ENCODE data around the gene KRT80.

GRCh38 chr12:52187640-52188039 is 4.2 kb downstream of the KRT80 start:
- TF ChIP-seq, protein P1, sequence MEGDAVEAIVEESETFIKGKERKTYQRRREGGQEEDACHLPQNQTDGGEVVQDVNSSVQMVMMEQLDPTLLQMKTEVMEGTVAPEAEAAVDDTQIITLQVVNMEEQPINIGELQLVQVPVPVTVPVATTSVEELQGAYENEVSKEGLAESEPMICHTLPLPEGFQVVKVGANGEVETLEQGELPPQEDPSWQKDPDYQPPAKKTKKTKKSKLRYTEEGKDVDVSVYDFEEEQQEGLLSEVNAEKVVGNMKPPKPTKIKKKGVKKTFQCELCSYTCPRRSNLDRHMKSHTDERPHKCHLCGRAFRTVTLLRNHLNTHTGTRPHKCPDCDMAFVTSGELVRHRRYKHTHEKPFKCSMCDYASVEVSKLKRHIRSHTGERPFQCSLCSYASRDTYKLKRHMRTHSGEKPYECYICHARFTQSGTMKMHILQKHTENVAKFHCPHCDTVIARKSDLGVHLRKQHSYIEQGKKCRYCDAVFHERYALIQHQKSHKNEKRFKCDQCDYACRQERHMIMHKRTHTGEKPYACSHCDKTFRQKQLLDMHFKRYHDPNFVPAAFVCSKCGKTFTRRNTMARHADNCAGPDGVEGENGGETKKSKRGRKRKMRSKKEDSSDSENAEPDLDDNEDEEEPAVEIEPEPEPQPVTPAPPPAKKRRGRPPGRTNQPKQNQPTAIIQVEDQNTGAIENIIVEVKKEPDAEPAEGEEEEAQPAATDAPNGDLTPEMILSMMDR (IDR thresholded peaks at IDR 0.05) = no peak
- no peak for TF ChIP-seq REST (IDR thresholded peaks at IDR 0.05; ENCODE audit: insufficient read depth in 1 of 2, low read depth in 2 of 2, low read length in 1 of 2)

Measured in Panc1 (cell line).